GM21786 (cell line): ENCODE measurements around the gene DCLK2.
"Not testable (repeated sequence)": the region's sequence is repeated elsewhere in the genome, so short reads cannot be mapped to it uniquely, and the experiment has no call there.

Source experiments
- ATAC-seq: cut with Tn5 transposase; IDR thresholded peaks from one replicate; pipeline ENCODE4 v1.9.1; 2021; ENCODE audit not compliant: unreplicated experiment

Gene DCLK2

DNA sequence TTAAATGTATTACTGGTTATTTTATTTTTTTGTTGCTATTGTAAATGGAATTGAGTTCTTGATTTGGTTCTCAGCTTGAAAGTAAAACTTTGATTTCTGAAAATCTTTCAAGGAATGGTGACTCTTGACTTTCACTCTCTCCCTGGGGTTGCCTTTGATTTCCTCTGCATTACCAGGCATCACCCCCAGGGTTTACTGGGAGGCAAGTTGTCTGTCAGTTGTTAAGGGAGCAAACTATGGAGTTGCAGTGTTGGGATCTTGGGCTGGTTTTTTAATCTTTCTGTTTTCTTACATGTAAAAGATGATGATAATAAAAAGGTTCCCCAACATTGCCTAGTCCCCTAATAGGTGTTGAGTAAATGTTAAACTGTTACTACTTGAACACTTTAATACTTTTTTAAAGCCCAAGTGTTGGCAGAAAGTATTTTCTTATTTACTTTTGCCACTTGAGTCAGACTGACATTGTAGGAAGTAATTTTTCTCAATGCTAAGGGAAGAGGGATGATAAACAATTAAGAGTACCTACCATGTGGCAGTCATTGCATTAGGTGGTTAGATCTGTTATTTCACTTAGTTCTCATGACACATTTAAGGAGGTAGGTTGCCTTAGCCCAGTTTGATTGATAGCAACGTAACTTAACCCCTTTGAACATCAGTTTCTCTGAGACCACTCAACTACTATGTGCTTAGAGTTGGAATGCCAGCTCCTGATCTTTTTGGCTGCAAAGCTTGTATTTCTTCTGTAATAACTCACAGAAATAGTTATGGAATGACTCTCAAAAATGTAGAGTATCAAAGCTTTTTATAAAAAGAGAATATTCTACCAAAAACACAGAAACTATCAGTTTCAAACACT lies 67.1 kb downstream of the DCLK2 start:
- ATAC-seq, result no peak

DNA sequence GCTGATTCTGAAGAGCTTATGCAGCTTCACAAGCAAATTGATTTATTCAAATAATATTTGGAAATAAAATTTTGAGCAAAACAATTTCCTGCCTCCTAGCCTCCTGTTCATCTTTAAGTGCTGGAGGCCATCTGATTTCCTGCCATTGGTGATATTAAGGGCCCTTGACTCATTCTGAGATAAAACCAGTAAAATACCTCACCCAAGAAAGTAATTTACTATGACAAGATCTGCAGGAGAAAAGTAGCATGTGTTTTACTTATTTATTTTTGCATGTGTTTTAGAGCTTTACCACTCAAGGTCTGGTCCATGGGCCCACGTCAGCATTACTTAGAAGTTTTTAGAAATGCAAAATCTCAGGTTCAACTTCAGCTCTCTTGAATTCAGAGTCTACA lies 67.7 kb downstream of the DCLK2 start:
- ATAC-seq, result no peak

DNA sequence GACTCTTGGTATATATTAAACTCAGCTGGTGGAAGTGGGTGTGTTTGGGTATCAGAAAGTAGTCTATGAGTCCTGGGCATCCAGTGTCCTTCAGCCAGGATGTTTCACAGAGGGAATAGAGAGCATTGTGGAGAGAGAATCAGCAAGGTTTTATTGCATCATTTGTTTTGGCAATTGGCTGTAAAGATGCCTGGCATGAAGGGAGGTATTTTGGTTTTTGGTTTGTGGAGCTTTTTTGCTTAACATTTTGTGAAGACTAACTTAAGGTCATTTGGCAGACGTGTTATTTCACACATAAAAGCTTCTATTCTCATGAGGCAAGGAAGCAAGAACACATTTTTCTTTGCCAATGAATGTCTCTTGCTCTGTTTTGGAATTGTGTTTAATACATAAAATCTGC lies 71.1 kb downstream of the DCLK2 start:
- no peak for ATAC-seq

DNA sequence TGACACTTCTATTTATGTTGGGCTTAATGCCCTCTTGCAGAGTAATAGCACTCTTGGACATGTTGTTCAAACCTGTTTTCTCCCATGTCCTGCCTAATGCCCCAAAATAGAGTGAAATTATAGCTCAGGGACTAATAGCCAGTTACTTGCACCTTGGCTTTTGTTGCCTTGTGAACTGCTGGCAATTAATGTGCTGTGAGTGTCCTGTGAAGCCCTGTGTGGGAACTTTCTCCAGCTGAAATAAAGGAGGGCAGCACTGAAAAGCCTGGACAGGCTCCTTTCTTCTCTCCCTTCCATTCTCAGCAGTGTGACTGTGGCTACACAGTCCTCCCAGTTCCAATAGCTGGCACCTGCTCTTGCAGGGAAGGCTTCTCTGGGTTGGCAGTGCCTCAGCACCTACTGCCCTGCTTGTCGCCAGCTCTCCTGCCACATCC lies 72.4 kb downstream of the DCLK2 start:
- ATAC-seq, result no peak

DNA sequence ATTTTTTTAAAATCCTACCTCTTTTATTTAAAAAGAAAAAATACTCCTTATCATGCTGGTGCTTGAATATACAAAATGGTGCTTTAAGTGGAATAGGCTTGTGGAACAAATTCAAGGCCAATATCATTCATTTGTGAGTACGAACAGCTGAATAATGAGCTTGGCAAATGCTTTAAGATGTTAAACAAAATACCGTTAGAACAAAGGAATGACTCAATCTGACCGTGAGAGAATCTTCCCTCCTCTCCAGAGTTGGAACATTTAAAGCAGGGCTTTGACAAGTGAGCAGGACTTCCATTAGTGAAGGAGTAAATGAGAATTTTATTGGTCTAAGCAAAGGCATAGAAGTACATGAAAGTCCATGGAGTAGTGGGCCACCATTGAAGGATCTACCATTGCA lies 74.5 kb downstream of the DCLK2 start:
- ATAC-seq, result no peak

DNA sequence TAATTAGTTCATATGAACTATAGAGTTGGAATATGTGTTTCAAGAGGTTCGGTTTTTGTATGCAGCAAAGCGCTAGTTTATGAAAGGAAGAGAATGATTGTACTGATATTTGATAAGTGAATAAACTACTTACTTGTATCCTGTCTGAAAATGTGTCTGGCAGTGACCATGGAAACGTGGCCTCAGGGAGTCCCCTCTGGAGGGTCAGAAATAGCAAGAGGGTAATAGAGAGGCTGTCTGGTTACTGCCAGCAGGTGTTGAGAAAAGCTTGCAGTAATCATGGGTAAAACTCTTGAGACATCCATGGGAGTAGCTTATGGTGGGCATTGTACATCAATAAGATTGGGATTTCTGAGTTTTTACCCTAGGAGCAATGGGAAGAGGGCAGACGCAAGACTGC lies 77.1 kb downstream of the DCLK2 start:
- ATAC-seq, result no peak

DNA sequence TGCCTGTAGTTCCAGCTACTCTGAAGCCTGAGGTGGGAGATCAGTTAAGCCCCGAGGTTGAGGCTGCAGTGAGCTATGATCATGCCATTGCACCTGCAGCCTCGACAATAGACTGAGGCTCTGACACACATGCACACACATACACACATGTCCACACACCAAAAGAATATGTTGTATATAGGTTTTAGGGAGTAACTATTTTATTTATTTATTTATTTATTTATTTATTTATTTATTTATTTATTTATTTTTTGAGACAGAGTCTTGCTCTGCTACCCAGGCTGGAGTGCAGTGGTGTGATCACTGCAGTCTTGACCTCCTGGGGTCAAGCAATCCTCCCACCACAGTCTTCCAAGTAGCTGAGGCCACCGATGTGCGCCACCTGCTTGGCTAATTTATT lies 78.3 kb downstream of the DCLK2 start:
- ATAC-seq, result no peak

DNA sequence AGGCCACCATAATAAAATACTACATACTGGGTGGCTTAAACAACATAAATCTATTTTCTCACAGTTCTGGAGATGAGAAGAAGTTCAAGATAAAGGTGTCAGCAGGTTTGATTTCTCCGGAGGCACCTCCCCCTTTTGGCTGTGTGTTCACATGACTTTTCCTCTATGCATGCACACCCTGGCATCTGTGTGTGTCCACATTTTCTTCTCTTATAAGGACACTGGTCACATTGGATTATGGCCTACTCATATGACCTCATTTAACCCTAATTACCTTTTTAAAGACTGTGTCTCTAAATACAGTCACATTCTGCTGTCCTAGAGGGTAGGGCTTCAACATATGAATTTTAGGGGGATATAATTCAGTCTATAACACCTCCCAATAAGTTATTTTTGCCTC lies 79.8 kb downstream of the DCLK2 start:
- ATAC-seq, result no peak

DNA sequence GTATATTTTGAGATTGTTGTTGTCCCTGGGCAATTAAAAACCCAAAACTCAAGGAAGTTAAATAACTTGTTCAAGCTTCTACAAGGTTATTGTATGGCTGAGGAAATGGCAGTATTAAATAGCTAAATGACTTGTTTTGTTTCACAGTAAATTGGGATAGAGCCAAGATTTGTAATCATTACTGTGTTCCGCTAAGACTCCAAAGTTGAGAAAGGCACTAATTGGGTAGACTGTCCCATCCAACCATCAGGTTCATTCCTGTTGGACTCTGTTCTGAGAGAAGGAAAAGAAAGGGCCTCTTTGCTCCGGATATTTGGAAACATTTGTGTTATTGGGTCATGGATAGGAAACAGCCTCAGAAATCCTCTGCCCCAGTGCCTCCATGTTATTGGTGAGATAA lies 82.2 kb downstream of the DCLK2 start:
- no peak for ATAC-seq

DNA sequence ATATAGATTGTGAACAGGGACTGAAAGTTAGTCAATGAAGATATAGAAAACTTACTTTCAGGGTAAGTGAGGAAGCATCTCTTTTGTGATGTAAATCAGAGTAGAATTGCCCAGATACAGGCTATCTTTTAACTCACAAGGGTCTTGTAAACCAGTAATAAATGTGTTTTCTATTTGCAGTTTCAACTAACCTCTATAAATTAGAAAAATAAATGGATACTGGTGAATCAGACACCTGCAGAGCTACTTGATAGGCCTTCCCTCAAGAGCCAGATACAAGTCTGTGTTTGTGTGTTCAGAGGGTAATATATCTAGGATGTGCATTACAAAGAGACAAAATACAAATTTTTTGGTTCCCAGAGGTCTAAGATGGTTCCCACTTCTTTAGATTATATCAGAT lies 82.9 kb downstream of the DCLK2 start:
- ATAC-seq, result no peak

DNA sequence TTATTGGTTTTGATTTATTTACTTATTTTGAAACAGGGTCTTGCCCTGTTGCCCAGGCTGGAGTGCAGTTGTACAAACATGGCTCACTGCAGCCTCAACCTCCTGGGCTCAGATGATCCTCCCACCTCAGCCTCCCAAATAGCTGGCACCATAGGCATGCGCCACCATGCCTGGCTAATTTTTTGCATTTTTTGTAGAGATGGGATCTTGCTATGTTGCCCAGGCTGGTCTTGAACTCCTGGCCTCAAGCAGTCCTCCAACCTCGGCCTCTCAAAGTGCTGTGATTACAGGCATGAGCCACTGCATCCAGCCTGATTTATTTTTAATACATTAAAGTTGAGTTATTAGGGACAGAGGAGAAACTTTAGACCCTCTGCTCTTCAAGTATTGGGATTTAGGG lies 83.8 kb downstream of the DCLK2 start:
- ATAC-seq, result not testable (repeated sequence)

DNA sequence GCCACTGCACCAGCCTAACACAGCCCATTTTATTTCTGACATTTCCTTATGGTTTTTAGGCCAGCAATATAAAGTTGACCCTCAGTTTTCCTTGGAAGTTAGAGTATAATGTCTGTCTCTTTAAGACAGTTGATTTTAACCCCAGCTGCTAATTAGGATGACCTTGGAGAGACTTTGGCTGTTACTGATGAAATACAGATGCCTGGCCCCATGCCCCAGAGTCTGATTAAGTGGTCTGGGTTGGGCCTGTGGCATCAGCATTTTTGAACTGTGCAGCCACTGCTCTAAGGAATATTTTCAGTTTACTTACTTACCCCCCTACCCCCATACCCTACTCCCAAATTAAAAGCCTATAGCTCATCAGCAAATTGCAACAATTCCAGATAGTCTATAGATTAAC lies 85.8 kb downstream of the DCLK2 start:
- ATAC-seq, result no peak

DNA sequence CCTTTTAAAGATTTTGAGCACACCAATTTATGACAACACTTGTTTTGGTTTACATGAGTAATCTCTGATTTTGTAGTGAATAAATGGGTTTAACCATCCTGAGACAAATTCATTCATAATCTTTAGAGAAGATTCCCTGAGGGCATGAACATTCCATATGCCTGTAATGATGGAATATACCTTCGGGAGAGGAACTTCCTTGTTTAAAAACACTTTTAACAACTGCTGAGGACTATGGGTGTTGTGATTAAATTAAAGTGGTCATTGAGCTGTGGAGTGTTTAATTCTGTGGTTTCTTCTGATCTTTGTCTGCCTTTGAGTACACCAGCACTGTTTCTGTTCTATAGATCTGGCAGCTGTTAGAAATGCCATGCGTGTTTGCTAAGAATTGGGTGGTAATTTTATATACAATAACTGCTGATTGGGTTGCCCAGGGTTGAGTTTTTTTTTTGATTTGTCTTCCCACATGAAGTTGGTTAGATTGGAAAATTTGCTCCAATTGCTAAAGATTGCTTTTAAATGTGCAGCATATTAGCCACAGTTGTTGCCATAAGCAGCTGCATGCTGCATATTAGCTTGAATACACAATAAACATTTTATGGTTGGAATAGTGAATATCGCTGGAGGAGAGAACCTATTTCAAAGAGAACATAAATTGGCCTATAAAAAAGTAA lies 86.8 kb downstream of the DCLK2 start:
- ATAC-seq, result no peak

DNA sequence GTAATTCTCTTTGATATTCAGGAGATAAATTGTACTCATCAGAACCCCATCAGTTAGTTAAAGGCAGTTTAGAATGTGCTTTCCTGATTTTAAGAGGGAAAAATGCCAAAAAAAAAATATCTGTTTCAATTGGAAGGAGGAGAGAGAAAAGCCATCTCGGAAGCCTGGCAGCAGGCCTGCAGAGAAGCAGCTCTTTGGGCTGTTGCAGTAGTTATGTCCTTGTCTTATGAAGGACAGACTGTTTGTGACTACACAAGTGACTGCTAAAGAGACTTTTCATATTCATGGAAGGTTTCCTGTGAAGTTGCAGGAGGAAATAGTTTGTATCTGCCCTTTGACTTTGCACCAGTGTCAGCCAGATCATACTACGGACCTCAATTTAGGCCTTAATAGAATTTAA lies 88.8 kb downstream of the DCLK2 start:
- ATAC-seq, result no peak

DNA sequence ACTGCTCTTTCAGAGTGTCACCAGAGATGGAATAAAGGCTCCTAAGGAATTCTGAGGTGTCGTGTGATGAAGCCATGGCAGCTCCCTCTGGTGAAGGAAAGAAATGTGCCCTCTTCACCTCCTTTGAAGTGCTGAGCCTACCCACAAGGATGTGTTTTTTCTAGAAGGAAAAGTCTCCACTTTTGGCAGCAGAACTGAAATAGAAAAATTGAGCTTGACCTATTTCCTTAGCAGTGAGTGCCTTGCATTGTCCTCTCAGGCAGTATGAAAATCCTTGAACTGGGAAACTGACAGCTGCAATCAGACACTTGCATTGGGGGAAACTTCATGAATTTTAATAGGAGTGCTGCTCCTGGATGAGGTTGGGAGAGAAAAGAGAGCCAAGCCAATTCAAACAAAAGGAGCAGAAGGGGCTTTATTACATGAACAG lies 95.2 kb downstream of the DCLK2 start:
- ATAC-seq, result no peak

DNA sequence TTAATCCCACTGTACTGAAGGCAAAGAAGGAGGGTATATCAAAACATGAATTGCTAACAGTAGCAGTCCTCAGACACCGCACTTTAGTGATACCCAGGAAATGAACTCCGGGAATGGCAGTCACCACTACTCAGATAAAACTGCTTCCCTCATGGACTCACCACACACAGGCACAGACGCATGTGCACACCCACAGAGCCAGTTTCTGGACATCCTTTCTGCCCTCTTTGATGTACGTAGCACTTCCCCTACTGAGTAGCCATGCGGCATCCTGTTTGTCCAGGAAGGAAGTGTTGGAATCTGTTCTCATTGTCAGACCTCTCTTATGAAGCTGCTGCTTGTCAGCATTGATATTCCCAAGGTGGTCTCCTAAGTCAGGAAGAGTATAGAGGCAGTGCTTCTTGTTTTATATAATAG lies 95.7 kb downstream of the DCLK2 start:
- no peak for ATAC-seq

DNA sequence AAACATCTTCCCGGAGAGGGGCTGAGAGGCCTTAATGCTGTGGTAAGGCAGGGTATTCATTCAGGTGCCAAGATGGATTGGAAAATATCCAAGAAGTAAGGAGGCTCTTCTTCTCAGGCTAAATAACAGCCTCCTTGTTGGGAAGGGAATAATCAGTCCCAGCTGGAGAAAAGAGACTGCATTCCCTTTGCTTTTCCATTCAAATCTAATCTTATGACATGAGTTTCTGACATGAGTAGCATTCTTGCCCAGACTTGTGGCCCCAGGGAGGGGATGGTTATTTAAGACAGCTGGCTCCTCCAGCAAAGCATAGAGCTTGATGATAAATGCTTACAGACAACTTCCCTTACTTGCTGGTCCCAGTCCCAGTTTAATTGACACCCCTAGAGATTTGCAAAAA lies 98.3 kb downstream of the DCLK2 start:
- no peak for ATAC-seq

DNA sequence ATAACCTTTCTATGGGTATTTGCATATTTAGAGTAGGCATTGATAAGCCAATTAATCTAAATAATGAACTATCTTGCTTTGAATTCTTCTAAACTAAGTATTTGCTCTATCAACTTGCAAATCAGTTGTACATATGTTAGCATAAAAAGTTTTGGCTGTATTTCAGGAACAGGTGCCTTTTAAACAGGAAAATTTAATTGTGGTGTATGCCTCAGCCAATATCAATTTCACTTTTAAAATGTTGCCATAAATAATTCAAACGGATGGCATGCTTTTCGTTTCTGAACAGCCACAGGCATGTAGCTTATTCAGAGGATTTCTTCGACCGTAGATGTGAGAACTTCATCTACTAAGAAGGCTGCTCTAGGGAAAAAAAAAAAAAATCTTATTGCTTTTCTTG lies 99.9 kb downstream of the DCLK2 start:
- ATAC-seq, result no peak

DNA sequence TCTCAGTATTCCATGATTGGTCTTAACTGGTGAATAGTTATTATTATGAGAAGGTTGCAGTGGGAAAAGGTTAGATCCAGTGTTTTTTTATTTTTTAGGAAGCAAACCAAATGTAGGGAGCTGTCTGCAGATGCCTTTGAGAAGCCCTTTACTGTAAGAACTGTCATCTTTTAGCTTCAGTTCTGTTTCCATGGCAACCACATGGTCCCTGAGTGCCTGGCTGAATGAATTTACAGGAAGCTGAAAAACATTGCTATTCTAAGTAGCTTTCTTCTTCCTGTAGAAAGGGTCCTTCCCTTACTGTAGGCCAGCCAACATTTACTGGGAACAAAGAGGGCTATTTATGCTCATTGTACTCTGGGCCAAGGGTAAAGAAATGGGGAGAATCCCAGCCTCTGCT lies 103.3 kb downstream of the DCLK2 start:
- ATAC-seq, result no peak

DNA sequence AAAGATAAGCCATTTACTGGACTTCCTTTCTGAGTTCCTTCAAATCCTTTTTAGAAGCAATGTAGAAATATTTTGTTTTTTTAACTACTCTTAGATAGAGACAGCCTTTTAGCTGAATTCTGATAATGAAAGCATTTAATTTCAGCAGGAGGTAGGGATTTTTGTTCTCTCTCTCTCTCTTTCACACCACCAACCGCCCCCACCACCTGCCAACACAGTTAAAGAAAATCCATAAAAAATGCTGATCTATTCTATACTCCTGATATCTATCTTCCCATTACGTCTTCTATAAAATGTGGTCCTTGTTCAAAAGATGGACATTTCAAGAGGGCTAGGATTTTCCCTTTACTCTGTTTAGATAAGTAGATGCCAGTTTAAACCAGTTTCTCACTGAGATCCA lies 104.5 kb downstream of the DCLK2 start:
- ATAC-seq, result no peak

DNA sequence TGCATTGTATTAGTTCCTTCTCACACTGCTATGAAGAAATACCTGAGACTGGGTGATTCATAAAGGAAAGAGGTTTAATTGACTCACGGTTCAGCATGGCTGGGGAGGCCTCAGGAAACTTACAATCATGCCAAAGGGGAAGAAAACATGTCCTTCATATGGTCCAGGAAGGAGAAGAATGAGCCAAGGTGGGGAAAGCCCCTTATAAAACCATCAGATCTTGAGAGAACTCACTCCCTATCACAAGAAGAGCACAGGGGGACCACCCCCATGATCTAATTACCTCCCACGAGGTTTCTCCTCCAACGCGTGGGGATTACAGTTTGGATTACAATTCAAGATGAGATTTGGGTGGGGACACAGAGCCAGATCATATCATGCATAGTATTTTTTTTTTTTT lies 106.8 kb downstream of the DCLK2 start:
- ATAC-seq, result not testable (repeated sequence)

DNA sequence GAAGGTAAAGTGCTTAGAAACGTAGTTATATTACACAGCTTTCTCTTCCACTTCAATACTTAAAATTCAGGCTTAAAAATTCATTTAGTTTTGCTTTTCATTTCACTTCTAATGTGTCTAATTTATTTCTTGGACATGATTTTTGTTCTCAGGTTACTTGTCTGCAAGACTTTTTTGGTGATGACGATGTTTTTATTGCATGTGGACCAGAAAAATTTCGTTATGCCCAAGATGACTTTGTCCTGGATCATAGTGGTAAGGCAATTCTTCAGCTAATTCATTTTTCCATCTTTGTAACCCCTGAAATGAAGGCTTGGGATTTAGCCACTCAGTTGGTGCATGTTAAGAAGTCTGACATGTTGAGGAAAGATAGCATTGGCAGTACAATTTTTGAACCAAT lies 114.7 kb downstream of the DCLK2 start:
- no peak for ATAC-seq

DNA sequence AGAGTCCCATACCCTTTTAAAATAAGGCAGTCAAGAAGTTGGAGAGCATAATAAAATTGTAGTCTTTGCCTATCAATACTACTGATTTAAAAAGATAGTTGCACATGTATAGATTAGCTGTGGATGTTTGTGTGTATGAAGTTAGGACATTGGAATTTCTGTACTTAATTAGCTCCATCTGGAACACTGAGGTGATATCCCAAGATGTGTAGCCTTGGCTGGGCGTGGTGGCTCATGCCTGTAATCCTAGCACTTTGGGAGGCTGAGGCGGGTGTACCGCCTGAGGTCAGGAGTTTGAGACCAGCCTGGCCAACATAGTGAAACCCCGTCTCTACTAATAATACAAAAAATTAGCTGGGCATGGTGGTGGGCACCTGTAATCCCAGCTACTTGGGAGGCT lies 119.0 kb downstream of the DCLK2 start:
- not testable (repeated sequence) for ATAC-seq
